Activated effector memory CD4-positive, alpha-beta T cell treated with Interleukin-2 at 50 U/mL for 16 hours (primary cell): Measurements from ENCODE around the gene LOXL3.

Source experiments
- DNase-seq: peaks from one replicate; pipeline ENCODE4 v3.0.0-alpha.2; 2020

Gene LOXL3

GRCh38 chr2:74526649-74527230 lies 27.0 kb downstream of the LOXL3 start:
- no peak for DNase-seq

- DNase-seq = no peak
Observed at GRCh38 chr2:74525717-74526648, 27.8 kb downstream of the LOXL3 start, which contains the start of gene DQX1. Gene DQX1 (minus strand): TSS chr2:74526231. CDS start chr2:74525729, 502 bp downstream.

DNA sequence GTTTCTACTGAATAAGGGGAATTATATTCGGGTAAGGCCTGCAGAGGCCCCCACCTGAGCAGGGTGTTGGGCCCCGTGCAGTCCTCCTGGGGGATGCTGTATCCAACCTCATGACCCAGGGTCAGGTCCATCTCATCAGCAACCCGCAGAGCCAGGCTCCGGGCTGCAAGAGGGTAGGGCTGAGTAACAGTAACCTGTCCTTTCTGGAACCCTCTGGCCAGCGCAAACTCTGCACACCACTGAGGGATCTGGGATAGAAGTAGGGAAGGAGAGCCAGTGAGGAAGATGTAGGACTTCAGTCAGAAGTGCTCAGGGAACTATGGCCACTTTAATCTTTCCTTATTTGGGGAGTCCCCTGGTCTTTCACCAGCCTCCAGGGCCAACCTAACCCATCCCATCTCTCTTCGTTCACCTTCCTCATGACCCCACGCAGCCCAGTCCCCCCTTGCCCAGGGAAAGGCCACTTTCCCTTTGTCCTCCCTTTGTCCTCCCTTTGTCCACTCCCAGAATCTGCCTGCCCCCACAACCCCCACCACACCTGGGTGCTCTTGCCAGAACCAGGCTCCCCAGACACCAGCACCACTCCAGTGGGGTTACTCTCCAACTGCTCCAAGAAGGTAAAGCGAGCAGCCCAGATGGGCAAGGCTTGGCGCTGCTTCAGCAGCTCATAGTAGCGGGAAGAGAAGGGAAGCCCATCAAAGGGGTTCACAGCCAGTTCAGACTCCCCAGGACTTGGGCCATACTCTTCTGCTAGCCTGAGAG lies 28.6 kb downstream of the LOXL3 start:
- DNase-seq = no peak

DNA sequence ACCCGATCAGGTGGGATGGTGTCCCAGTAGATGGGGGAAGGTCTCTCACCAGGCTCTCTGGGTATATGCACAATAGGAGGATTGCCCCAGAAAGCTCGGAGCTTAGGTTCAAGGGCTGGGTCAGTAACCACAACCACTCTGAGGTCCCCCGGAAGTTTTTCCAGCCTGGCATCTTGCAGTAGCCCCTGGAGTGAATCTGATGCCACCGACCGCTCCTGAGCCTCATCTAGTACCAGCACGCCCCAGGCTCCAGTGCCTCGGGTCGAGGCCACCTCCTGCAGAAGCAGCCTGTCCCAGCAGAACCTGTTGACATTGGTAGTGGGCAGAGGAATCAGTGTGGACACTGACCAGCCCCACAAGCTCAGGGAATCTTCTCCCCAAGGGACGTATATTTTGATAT lies 29.7 kb downstream of the LOXL3 start:
- DNase-seq = no peak

- no peak for DNase-seq
Observed at GRCh38 chr2:74522516-74522915, 31.2 kb downstream of the LOXL3 start.

DNA sequence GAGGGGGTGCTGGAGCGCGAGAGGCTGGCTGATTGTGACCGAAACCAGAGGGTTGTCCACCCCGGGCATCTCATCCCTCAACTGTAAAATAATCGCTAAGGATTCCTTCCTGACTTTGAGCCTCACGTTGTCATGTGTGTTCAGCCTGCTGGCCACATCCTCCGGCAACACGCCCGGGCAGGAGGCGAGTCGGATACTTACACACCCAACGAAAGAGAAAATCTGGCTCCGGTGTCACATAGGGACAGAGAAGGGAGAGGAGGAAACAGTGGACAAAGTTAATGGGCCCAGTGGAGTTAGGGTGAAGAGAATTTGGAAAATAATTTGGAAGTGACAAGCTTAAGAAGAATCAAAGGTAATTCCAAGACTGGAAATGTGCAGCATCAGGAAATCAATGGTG lies 37.1 kb downstream of the LOXL3 start:
- DNase-seq = no peak

DNA sequence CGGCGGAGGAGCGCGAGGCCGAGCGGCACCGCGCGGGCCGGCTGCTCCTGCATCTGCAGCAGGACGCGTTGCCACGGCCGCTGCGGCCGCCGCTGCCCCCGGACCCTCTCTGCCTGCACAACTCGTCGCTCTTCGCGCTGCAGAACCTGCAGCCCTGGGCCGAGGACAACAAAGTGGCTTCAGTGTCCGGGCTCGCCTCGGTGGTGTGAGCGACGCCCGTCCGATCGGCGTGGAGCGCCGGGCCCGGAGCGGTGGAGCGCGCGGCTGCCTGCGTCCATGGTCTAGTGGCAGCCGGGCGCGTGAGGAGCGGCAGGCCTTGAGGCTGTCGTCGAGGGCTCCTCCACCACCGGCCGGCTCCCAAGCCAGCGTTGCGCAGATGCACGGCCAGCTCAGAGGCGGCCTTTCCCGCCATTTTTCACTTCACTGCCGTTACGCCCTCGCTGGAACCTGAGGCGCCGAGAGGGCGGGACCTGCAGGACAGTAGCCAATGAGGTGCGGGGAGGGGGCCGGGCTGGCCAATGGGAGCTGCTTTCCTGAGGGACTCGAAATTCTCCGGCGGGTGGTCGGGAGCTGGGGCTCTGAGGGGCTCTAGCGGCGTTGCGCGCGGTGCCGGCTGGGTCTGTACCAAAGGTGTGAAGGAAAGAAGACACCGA lies 37.6 kb downstream of the LOXL3 start:
- DNase-seq = peak; percentile 63

- no peak for DNase-seq
Observed at GRCh38 chr2:74515271-74515980, 38.3 kb downstream of the LOXL3 start.

DNA sequence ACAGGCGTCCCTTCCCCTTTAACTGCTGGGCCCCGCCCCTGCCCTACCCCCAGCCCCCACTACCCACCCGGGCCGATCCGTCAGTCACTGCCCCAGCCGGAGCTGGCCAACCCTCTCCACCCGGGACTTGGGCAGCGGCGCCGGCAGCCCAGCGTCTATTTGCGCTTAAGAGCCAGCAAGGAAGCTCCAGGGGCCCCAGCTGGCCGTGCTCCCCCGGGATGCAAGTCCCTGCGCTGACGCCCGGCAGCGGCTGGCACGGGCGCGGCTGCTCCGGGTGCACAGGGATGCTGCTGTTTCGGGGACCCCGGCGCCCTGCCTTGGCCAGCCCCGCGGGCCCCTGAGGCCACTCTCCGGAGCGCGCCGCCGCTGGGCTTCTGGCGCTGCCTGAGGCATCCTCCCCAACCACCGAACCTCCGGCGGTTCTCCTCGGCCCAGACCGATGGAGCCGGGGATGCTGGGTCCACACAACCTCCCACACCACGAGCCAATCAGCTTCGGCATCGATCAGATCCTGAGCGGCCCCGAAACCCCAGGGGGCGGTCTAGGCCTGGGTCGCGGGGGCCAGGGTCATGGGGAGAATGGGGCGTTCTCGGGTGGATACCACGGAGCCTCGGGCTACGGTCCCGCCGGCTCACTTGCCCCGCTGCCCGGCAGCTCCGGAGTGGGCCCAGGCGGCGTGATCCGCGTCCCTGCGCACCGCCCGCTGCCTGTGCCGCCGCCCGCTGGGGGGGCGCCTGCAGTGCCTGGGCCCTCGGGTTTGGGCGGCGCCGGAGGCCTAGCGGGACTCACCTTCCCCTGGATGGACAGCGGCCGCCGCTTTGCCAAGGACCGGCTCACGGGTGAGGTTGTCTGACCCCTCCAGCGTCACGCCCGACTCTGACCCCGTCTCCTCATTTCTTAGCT lies 39.1 kb downstream of the LOXL3 start, which contains the start of gene TLX2:
Gene TLX2, plus strand, starts transcription at position 83 of the 903 bp plus-strand sequence. Its CDS starts 357 bp downstream, at position 440.
- no peak for DNase-seq

- no peak for DNase-seq
Observed at GRCh38 chr2:74513605-74514367, 40.0 kb downstream of the LOXL3 start.

DNA sequence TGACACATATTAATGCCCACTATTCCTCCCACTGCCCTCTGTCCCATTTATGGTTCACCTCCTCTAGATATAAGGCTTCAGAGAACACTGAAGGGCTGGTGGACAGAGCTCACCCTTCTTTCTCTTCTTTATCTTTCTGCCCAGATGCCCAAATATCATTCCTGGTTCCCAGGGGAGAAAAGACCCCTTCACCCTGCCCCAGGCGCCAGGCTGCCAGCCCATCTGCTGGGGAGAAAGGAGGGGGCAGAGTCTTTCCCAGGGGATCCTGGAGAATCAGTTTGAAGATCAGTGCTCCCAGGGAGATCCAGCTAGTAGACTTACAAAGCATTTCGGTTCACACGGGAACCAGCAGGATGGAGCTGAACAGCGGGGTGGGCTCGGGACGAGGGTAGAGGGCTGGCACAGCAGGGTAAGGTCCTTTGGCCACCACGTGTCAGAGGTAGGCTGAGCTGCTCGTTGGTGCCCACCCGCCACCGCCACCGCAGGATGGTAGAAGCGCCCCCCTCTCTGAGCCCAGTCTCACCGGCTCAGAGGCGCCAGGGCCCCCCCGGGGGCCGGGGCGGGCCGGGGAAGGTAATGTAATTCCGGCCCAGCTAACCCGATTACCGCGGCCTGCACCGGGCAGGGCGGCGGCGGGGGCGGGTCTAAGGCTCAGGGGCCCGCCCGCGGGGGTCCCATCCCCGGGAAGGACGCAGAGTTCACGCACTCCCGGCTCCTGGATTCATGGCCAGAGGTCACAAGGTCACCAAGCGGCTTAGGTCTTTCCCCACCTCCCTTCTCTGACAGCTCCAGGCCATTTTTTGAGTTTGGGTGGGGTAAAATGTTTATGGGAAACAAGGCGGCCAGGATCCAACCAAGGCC lies 40.8 kb downstream of the LOXL3 start:
- no peak for DNase-seq

DNA sequence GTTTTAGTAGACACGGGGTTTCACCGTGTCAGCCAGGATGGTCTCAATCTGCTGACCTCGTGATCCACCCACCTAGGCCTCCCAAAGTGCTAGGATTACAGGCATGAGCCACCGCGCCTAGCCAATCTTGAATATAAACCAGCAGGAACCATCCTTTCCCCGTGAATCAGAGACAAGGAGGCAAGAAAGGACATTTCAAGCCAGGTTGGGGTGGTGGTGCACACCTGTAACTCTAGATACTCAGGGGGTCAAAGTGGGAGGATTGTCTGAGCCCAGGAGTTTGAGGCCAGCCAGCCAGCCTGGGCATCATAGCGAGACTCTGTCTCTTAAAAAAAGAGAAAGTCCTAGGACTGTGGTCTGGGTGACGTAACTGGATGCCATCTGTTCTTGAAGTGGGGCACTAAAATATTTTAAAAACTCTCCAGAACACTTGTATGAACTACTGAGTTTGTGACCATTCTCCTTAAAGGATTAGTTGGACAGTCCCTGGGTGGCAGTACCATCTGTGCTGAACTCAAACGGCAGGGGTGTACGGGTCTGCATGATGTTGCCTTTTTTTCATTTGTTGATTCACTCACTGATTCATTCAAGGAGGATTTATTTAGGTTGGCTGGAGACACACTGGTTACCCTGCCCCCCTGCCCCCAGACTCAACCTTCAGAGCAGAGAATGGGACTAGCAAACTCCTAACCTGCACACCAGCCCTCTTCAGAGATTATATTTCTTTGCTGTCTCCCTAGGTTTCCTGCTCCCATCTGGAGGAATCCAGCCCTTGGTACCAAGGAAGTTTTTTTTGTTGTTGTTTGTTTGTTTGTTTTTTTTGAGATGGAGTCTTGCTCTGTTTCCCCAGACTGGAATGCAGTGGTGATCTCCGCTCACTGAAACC lies 42.4 kb downstream of the LOXL3 start:
- DNase-seq = no peak

- no peak for DNase-seq
Observed at GRCh38 chr2:74510272-74510671, 43.5 kb downstream of the LOXL3 start.

DNA sequence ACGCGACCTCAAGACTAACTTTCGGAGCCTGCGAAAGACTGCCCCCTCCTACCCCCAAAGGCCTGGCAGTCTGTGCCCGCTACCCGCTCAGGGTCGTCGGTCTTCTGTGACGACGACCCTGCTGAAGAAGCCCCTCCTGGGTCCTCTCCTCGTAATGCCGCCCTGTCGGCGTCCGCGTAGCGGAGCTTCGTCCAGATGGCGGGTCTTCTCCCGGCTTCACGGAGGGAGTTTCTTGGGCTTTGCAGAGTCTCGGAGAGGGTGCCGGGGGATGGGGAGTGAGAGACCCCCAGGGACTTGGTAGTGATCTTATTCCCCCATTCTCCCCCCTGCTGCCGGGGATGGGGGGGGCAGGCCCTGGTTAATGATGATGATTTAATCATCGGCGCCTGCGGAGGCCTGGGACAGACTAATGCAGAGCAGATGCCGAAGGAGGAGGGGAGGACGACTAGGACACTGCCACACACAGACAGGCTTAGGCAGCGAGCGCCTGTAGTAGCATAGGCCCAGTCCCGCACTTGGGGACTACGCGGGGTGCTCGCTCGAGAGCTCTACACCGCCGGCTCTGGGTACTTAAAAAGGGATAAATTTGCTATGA lies 45.7 kb downstream of the LOXL3 start:
- DNase-seq = no peak

- DNase-seq = peak; percentile 98
Observed at GRCh38 chr2:74507145-74507925, 46.4 kb downstream of the LOXL3 start, which contains the start of gene PCGF1. Gene PCGF1 (minus strand): TSS chr2:74507695. CDS start chr2:74507668, 27 bp downstream.

DNA sequence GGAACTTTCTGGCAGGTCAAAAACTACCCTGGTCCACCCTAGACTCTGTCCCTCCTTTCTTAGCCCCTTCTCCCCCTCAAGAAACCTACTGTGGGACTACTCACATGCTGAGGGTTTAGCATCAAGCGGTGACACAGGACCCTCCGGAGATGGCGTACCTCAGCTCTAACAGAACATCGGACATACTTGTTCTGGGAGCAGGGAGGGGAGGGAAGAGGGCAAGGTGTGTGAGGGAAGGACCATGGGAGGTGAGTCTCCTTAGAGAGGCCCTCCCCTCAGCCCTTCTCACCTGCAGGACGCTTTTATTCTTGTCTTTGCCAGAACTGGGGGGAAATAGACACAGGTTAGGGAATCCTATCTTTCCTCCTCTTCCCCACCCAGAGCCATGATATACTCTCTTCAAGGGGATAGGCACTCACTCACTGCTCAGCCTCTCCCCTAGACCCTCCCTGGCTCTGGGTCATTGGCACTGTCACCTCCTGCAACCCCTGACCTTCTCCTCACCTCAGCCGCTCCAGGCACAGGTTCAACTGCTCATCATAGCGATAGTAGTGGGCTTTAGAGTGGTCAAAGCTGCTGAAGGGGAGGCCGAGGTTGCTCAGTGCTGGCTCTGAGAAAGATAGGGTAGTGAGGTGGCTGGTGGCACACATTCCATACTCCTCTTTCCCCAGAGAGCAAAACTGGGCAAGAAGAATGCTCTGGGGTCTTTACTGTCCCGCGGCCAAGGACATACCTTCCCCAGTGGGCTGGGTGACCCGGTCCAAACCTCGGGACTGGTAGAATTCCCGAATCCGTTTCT lies 48.1 kb downstream of the LOXL3 start:
- no peak for DNase-seq
